A673 (cell line): Measurements from ENCODE around the gene SESN1. TPM values are rescaled to one million over a fixed set of nuclear protein-coding genes. Genes with fewer than 3 reads are reported as not detected.

Experiments used
- BruUV-seq: library from RNA; stranded (reverse); fragments of 400-500 nt; replicated peaks from 2 replicates; lab custom pipeline; 2021; lab: Mats Ljungman, UMichigan
- CTCF ChIA-PET: fragments of 300-600 bp; sonication (Branson Sonifier 250); formaldehyde crosslinking; loops from one replicate; lab custom pipeline; 2022; ENCODE audit warnings: antibody characterized with exemption; lab: Charles Lee
- POLR2A ChIA-PET: fragments of 300-600 bp; sonication (Branson Sonifier 250); formaldehyde crosslinking; loops from one replicate; lab custom pipeline; 2022; ENCODE audit warnings: antibody characterized with exemption; ENCODE audit not compliant: low non-redundant PET; lab: Charles Lee
- DNase-seq: peaks from one replicate; pipeline ENCODE4 v3.0.0-alpha.2; 2015; ENCODE audit warnings: low spot score
- H3K27ac ChIP-seq: fragments of 200-600 bp; sonication (generic); 2 replicates; pipeline ENCODE4 v1.5.1; 2016; ENCODE audit warnings: mixed run types, low read depth, mild to moderate bottlenecking, mixed read lengths, antibody characterized with exemption, low read length; ENCODE audit not compliant: poor library complexity, severe bottlenecking
- H3K27me3 ChIP-seq: fragments of 200-600 bp; sonication (generic); replicated peaks from 2 replicates; pipeline ENCODE4 v1.6.1; 2017; ENCODE audit warnings: mixed run types, low read depth, mild to moderate bottlenecking, mixed read lengths, antibody characterized with exemption, low read length; ENCODE audit not compliant: insufficient read depth, poor library complexity
- H3K36me3 ChIP-seq: fragments of 200-600 bp; sonication (generic); 2 replicates; pipeline ENCODE4 v1.6.1; 2016; ENCODE audit warnings: mixed run types, mild to moderate bottlenecking, mixed read lengths, antibody characterized with exemption, low read length; ENCODE audit not compliant: insufficient read depth, poor library complexity, severe bottlenecking
- H3K4me1 ChIP-seq: fragments of 200-600 bp; sonication (generic); 2 replicates; pipeline ENCODE4 v1.6.1; 2017; ENCODE audit warnings: mixed run types, mild to moderate bottlenecking, mixed read lengths, antibody characterized with exemption, low read length; ENCODE audit not compliant: insufficient read depth, poor library complexity, severe bottlenecking
- H3K4me3 ChIP-seq: fragments of 200-600 bp; sonication (generic); 2 replicates; pipeline ENCODE4 v1.5.1; 2016; ENCODE audit warnings: low read depth, mixed run types, mild to moderate bottlenecking, mixed read lengths, low read length; ENCODE audit not compliant: poor library complexity, severe bottlenecking
- H3K9me3 ChIP-seq: fragments of 200-600 bp; sonication (generic); 2 replicates; pipeline ENCODE4 v1.6.1; 2016; ENCODE audit warnings: mixed run types, low read depth, mild to moderate bottlenecking, mixed read lengths, antibody characterized with exemption, low read length; ENCODE audit not compliant: poor library complexity, severe bottlenecking
- CTCF ChIP-seq: fragments of 300-800, 200-600 bp; sonication (generic); conservative IDR thresholded peaks from 2 replicates; pipeline ENCODE4 v1.5.1; 2017; ENCODE audit warnings: low read depth, mild to moderate bottlenecking, antibody characterized with exemption, low read length, moderate library complexity, mixed read lengths
- EZH2 ChIP-seq: fragments of 200-600 bp; sonication (generic); IDR thresholded peaks from 2 replicates; pipeline ENCODE4 v1.6.1; 2017; ENCODE audit warnings: borderline replicate concordance, low read depth, mild to moderate bottlenecking, mixed read lengths, antibody characterized with exemption, low read length; ENCODE audit not compliant: poor library complexity, severe bottlenecking
- intact Hi-C: fragments of 100-400 bp; cut with micrococcal nuclease; formaldehyde crosslinking; loops from one replicate; pipeline ENCODE4 v1.10.0; 2022; ENCODE audit not compliant: unreplicated experiment
- total RNA-seq: library from RNA; stranded (reverse); gene quantifications from 2 replicates; pipeline ENCODE4 v1.2.3, GENCODE V29; 2021

The SESN1 gene
- total RNA-seq, 1 experiment from 2014 or later, result 4.1 TPM

GRCh38 chr6:109027964-109028363 is 66.7 kb downstream of the SESN1 start:
- Histone ChIP-seq H3K27ac (no peak overlapping the region), H3K9me3 (no peaks in the 10 kb centered on the region), H3K27me3 (no peaks in the 10 kb centered on the region), H3K36me3 (no peaks in the 10 kb centered on the region), H3K4me3 (no peak overlapping the region), H3K4me1 (no peaks in the 10 kb centered on the region)
- CTCF ChIA-PET, result no interaction called here
- no peak for DNase-seq
- intact Hi-C loops, result no loop called here
- BruUV-seq, result no TSS peak
- POLR2A ChIA-PET, result no interaction called here
- TF ChIP-seq EZH2, result no peak
- no peak for TF ChIP-seq CTCF

- Histone ChIP-seq H3K27ac (no peak overlapping the region), H3K27me3 (no peaks in the 10 kb centered on the region), H3K4me3 (no peak overlapping the region), H3K9me3 (no peaks in the 10 kb centered on the region), H3K4me1 (no peaks in the 10 kb centered on the region), H3K36me3 (no peaks in the 10 kb centered on the region)
- CTCF ChIA-PET, result no interaction called here
- intact Hi-C loops, result no loop called here
- no peak for DNase-seq
- no peak for TF ChIP-seq CTCF
- TF ChIP-seq EZH2, result no peak
- no TSS peak for BruUV-seq
- POLR2A ChIA-PET, result no interaction called here
These were observed 69.0 kb downstream of the SESN1 start for GRCh38 chr6:109025639-109026038.

- Histone ChIP-seq H3K9me3 (no peaks in the 10 kb centered on the region), H3K27me3 (no peaks in the 10 kb centered on the region), H3K36me3 (no peaks in the 10 kb centered on the region), H3K4me1 (no peaks in the 10 kb centered on the region), H3K27ac (no peak overlapping the region), H3K4me3 (no peak overlapping the region)
- BruUV-seq, result no TSS peak
- peak; percentile 36 for DNase-seq
- POLR2A ChIA-PET, result no interaction called here
- intact Hi-C loops, result no loop called here
- CTCF ChIA-PET, result no interaction called here
- no peak for TF ChIP-seq EZH2
- no peak for TF ChIP-seq CTCF
These were observed 69.9 kb downstream of the SESN1 start for GRCh38 chr6:109024784-109025183.
